Ovary (tissue), 9 donors: ENCODE results near the gene KLHL35. TPM values are rescaled to one million over a fixed set of nuclear protein-coding genes. Genes with fewer than 3 reads are reported as not detected.

Experiments
- DNase-seq, 5 donors: peaks; one replicate each; pipeline ENCODE4 v3.0.0-alpha.2; 2019 to 2020
- H3K27ac ChIP-seq, 2 donors: fragments of 200-600 bp; one replicate each; pipeline versions ENCODE4 v1.5.1 to v1.8.0; 2019 to 2022
- H3K27me3 ChIP-seq: fragments of 200-600 bp; one replicate; pipeline ENCODE4 v1.8.0; 2022
- H3K36me3 ChIP-seq: fragments of 200-600 bp; sonication (generic); one replicate; pipeline ENCODE4 v1.5.1; 2019
- H3K4me1 ChIP-seq: one replicate; pipeline ENCODE4 v1.8.1; 2013; ENCODE audit warnings: mild to moderate bottlenecking, moderate library complexity; ENCODE audit not compliant: insufficient read depth
- H3K4me3 ChIP-seq: fragments of 200-600 bp; sonication (generic); one replicate; pipeline ENCODE4 v1.5.1; 2017
- H3K9me3 ChIP-seq, 2 donors: fragments of 200-600 bp in 1 of 2; sonication (generic) in 1 of 2; one replicate each; pipeline versions ENCODE4 v1.5.1 to v1.8.1; 2013 to 2019; ENCODE audit warnings: mild to moderate bottlenecking in 1 of 2, moderate library complexity in 1 of 2
- EP300 ChIP-seq: sonication (generic); formaldehyde crosslinking; IDR thresholded peaks from one replicate; pipeline ENCODE4 v1.6.1; 2017; ENCODE audit warnings: antibody characterized with exemption
- POLR2A ChIP-seq: fragments of 450-650 bp; IDR thresholded peaks from one replicate; pipeline ENCODE4 v1.6.1; 2017; ENCODE audit warnings: antibody characterized with exemption, mild to moderate bottlenecking, moderate library complexity
- WGBS, 3 donors: extraction: QIAGEN DNeasy Blood & Tissue Kit in 1 of 3; methylation state at CpG; one replicate each; pipeline versions ENCODE4 v1.1.5 to v1.1.7; 2013 to 2017; 5-methylcytosine and 5-hydroxymethylcytosine counted together
- intact Hi-C, 4 donors: fragments of 100-400 bp; cut with DNase I; formaldehyde crosslinking; loops; one replicate each; pipeline versions ENCODE4 v1.11.0 to v1.15.1; 2022 to 2023
- polyA plus RNA-seq, 2 donors: library from polyadenylated mRNA; stranded (reverse); fragments of 200-250 nt in 1 of 2; fragments of 350-450 nt in 1 of 2; fragmentation: Illumina TruSeq in 1 of 2; extraction: RNeasy Lipid Tissue Mini Kit (QIAGEN cat#74804) in 1 of 2; gene quantifications; one replicate each; pipeline ENCODE4 v1.2.3, GENCODE V29; 2013 to 2014
- total RNA-seq, 7 donors: library from RNA; depleted of rRNA in 2 of 7; stranded (reverse); fragments of >200 nt in 2 of 7; fragmentation: NEBNext Ultra II Directional in 3 of 7; extraction: Animal tissue kit (Norgen Biotek cat#: 25700) in 3 of 7; gene quantifications; one replicate each; pipeline versions ENCODE4 v1.1.0 to v1.2.4, GENCODE V29; 2016 to 2023
- TF ChIP-seq, protein P1 (sequence below), 3 donors: fragments of 450-650 bp in 2 of 3; fragments of 200-600 bp in 1 of 3; IDR thresholded peaks; one replicate each; pipeline versions ENCODE4 v1.5.1 to v1.8.0; 2016 to 2022; ENCODE audit warnings: antibody characterized with exemption in 3 of 3, mild to moderate bottlenecking in 1 of 3
- donor health status: DM: no; HTN: no; CAD: no; lungs with moderate emphysema.
- donor health status: DM: no; HTN: no; CAD: no.
- donor health status: Bipolar disorder and iron deficiency.
- donor health status: DM: yes; HTN: yes; CAD: no.
- donor health status: DM: no; HTN: no; CAD: no.
- donor health status: DM: yes; HTN: yes; CAD: no.

KLHL35 gene
- total and polyA plus RNA-seq, 9 donors, result 0.07 to 1.1 (median 0.34) TPM; not detected in 2

DNA sequence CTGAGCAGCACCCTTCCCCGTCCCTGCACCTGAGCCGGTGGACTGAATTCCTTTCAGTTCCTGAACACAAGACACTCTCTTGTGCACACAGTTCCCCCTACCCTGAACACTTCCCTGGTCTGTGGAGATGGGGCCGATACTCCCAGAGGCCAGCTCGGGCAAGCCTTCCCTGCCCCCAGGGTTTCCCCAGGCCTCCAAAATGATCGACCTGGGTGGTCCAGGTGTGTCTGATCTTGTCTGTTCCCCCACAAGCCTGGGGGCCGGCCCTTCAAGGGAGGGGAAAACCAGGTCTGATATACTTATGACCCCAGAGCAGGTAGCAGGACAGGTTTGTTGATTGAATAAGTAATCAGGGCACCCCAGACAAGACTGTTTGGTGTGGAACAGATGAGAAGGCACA lies 40.7 kb upstream of the KLHL35 start:
- 75 to 92% (median 81%) methylated on average over 5 to 6 of the region's 6 CpGs for WGBS, 3 donors
- Histone ChIP-seq H3K4me1 (peaks cover 12% of the 10 kb centered on the region), H3K4me3 (no peak overlapping the region), H3K27me3 (no peaks in the 10 kb centered on the region), H3K36me3 (no peaks in the 10 kb centered on the region), H3K9me3 (no peaks in the 10 kb centered on the region), H3K27ac (no peak overlapping the region)
- no peak for DNase-seq
- TF ChIP-seq POLR2A (no peak), EP300 (no peak)
- TF ChIP-seq, protein P1, sequence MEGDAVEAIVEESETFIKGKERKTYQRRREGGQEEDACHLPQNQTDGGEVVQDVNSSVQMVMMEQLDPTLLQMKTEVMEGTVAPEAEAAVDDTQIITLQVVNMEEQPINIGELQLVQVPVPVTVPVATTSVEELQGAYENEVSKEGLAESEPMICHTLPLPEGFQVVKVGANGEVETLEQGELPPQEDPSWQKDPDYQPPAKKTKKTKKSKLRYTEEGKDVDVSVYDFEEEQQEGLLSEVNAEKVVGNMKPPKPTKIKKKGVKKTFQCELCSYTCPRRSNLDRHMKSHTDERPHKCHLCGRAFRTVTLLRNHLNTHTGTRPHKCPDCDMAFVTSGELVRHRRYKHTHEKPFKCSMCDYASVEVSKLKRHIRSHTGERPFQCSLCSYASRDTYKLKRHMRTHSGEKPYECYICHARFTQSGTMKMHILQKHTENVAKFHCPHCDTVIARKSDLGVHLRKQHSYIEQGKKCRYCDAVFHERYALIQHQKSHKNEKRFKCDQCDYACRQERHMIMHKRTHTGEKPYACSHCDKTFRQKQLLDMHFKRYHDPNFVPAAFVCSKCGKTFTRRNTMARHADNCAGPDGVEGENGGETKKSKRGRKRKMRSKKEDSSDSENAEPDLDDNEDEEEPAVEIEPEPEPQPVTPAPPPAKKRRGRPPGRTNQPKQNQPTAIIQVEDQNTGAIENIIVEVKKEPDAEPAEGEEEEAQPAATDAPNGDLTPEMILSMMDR (IDR thresholded peaks at IDR 0.05), result no peak
- intact Hi-C loops, result no loop called here

DNA sequence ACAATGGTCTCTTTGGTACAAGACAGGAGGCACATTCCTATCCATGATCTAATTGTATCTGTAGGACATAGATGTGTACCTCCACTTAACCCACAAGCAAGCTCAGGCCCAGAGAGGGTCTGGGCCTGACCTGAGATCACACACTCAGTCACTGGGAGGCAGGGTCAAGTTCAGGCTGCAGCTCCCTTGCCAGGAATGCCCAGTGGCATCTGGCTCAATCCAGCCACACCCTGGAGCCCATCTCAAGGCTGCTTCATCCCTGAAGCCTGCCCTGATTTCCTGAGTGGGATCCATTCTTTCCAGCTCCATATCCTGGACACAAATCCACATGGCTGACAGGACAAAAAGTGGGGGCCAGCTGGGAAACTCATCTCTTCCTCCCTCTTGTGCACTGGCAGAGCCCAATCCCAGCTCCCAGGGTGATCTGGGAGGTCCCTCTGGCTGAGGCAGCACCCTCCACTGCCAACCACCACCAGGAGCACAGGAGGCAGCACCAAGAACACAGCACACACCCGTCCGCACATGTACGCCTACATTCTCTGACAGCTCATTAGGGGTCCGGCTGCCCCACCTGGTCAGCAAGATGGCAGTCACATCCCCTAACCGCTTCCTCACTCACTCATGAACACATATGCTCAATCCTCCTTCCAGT lies 39.2 kb upstream of the KLHL35 start:
- no peaks in the 10 kb centered on the region for H3K36me3 ChIP-seq
- intact Hi-C loops, result no loop called here
- H3K4me3 ChIP-seq, result no peak overlapping the region
- peaks cover 12% of the 10 kb centered on the region for H3K4me1 ChIP-seq
- WGBS, 3 donors, result 96 to 100% (median 97%) methylated on average over 5 of the region's 5 CpGs
- no peaks in the 10 kb centered on the region for H3K9me3 ChIP-seq
- H3K27ac ChIP-seq, result no peak overlapping the region
- DNase-seq, result no peak
- TF ChIP-seq EP300 (no peak), POLR2A (no peak)
- TF ChIP-seq, protein P1 (IDR thresholded peaks at IDR 0.05), result no peak
- no peaks in the 10 kb centered on the region for H3K27me3 ChIP-seq

DNA sequence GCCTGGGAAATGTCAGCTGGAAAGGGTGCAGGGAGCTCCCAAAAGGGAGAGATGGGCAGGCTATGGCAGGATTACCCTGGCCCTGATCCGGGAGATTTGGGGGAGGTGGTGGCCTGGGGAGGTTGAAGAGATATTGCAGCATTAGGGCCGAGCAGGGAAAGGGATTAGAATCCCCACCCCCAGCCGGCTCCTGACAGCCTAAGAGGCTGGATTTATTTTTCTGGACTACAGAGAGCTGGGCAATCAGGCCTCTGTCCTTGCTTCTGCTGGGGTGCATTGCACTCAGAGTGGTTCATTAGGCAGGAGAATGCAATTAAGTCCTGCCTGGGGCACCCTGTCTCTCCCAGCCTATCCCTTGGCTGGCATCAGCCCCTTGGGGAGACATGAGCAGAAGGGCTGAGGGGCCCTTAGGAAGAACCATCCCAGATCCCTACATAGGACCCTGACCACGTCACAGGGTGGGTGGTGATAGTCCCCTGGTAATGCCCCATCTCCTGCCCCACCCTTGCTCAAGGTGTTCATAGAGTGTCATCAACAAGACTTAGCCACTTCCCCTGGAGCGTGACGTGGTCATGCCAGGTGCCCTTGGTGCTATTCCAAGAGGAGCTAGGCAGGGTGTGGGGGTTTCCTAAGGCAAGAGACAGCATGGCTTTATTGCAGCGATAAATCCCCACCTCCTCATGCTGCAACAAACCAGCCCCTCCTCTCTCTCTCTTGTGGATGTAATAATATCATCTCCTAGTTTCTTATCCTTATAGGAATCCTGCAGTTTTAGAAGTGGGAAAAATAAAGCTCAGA lies 38.4 kb upstream of the KLHL35 start:
- H3K36me3 ChIP-seq, result no peaks in the 10 kb centered on the region
- H3K9me3 ChIP-seq, result no peaks in the 10 kb centered on the region
- no peak overlapping the region for H3K27ac ChIP-seq
- WGBS, 3 donors, result 86 to 96% (median 91%) methylated on average over 7 of the region's 7 CpGs
- intact Hi-C loops, result no loop called here
- H3K27me3 ChIP-seq, result no peaks in the 10 kb centered on the region
- peaks cover 12% of the 10 kb centered on the region for H3K4me1 ChIP-seq
- TF ChIP-seq EP300 (no peak), POLR2A (no peak)
- TF ChIP-seq, protein P1 (IDR thresholded peaks at IDR 0.05), result no peak
- DNase-seq, result no peak
- H3K4me3 ChIP-seq, result no peak overlapping the region

DNA sequence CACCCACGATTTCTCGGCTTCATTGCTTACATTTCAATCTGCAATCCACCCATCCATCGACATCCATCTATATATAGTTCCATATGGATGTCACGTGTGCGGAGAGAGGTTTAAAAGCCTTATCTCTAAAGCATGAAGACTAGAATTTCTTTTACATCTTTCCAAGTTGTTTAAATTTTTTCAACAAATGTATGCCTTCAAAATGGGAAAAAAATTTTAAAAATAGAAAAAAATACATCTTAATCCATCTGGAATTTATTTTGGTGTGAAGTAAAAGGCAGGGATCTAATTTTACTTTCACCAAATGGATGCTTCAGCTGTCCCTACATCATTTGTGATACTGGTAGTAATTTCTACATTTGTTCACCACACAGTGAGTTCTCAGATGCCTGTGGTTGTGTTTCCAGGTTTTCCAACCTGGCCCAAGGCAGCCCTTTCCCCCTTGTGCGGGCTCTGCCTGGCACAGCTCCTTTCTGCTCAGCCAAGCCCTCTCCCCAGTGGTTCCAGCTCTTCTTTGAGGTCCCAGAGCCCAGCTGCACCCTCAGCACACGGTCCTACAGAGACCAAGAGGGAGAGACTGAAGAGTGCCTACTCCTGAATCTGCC lies 37.6 kb upstream of the KLHL35 start:
- Histone ChIP-seq H3K9me3 (no peaks in the 10 kb centered on the region), H3K27ac (no peak overlapping the region), H3K27me3 (no peaks in the 10 kb centered on the region), H3K4me1 (peaks cover 6% of the 10 kb centered on the region), H3K36me3 (no peaks in the 10 kb centered on the region), H3K4me3 (no peak overlapping the region)
- TF ChIP-seq POLR2A, result no peak
- TF ChIP-seq, protein P1 (IDR thresholded peaks at IDR 0.05), result no peak
- TF ChIP-seq EP300, result no peak
- intact Hi-C loops, result no loop called here
- DNase-seq, result no peak
- WGBS, 3 donors, result 89 to 90% (median 90%) methylated on average over 7 of the region's 7 CpGs
